Naive thymus-derived CD4-positive, alpha-beta T cell (primary cell): ENCODE data around the gene ADRA2C. TPM values are rescaled to one million over a fixed set of nuclear protein-coding genes. Genes with fewer than 3 reads are reported as not detected.
A peak's percentile ranks its signal among the peaks of the same experiment; 100 is the strongest.

ENCODE experiments used
- ATAC-seq: fragments of 150-1000 bp; cut with Tn5 transposase; 2 replicates; pipeline ENCODE4 v1.10.0; 2021; ENCODE audit warnings: mild to moderate bottlenecking, moderate library complexity
- CTCF ChIA-PET: fragments of 350-600 bp; sonication (Branson Sonifier 250); formaldehyde crosslinking; loops from one replicate; lab custom pipeline; 2021; ENCODE audit warnings: antibody characterized with exemption; lab: Charles Lee
- POLR2A ChIA-PET: fragments of 350-600 bp; sonication (Branson Sonifier 250); formaldehyde crosslinking; loops from one replicate; lab custom pipeline; 2021; ENCODE audit warnings: antibody characterized with exemption, inconsistent platforms; lab: Charles Lee
- DNase-seq, 9 donors: peaks; one replicate each; pipeline versions ENCODE4 v3.0.0 to v3.0.0-alpha.2; 2020 to 2022; ENCODE audit warnings: mixed read lengths in 1 of 9
- H3K27ac ChIP-seq: one replicate; pipeline ENCODE4 v1.7.0; 2013; ENCODE audit warnings: mild to moderate bottlenecking, low read depth, low read length, moderate library complexity
- H3K27me3 ChIP-seq, 2 donors: one replicate each; pipeline ENCODE4 v1.7.0; 2013; ENCODE audit warnings: low read length in 2 of 2, mild to moderate bottlenecking in 2 of 2, moderate library complexity in 2 of 2; ENCODE audit not compliant: control insufficient read depth in 2 of 2, insufficient read depth in 2 of 2
- H3K36me3 ChIP-seq, 3 experiments: 1 replicate in 2 of 3; 2 replicates in 1 of 3; pipeline ENCODE4 v1.7.0; 2013; ENCODE audit warnings: low read length in 3 of 3, mild to moderate bottlenecking in 3 of 3, moderate library complexity in 1 of 3; ENCODE audit not compliant: insufficient read depth in 3 of 3, control insufficient read depth in 2 of 3
- H3K4me1 ChIP-seq, 2 donors: one replicate each; pipeline ENCODE4 v1.7.0; 2013; ENCODE audit warnings: low read length in 2 of 2, mild to moderate bottlenecking in 2 of 2, moderate library complexity in 1 of 2; ENCODE audit not compliant: control insufficient read depth in 2 of 2, insufficient read depth in 2 of 2
- H3K4me3 ChIP-seq: 2 replicates; pipeline ENCODE4 v1.7.0; 2013; ENCODE audit warnings: mild to moderate bottlenecking, low read length
- H3K9me3 ChIP-seq, 3 experiments: 1 replicate in 2 of 3; 2 replicates in 1 of 3; pipeline ENCODE4 v1.7.0; 2013; ENCODE audit warnings: low read length in 3 of 3; ENCODE audit not compliant: control insufficient read depth in 2 of 3
- H3K27ac Mint-ChIP-seq, 9 donors: one replicate each; pipeline ENCODE4 v1.8.0; 2020 to 2022; ENCODE audit warnings: mixed read lengths in 9 of 9, mild to moderate bottlenecking in 8 of 9, moderate library complexity in 5 of 9, inconsistent platforms in 2 of 9
- H3K27me3 Mint-ChIP-seq, 5 donors: one replicate each; pipeline ENCODE4 v1.8.0; 2021 to 2022; ENCODE audit warnings: mixed read lengths in 5 of 5, mild to moderate bottlenecking in 1 of 5
- H3K36me3 Mint-ChIP-seq, 5 donors: one replicate each; pipeline ENCODE4 v1.8.0; 2020 to 2022; ENCODE audit warnings: mixed read lengths in 5 of 5, mild to moderate bottlenecking in 3 of 5, inconsistent platforms in 1 of 5
- H3K4me1 Mint-ChIP-seq, 7 donors: one replicate each; pipeline ENCODE4 v1.8.0; 2020 to 2022; ENCODE audit warnings: mixed read lengths in 7 of 7, mild to moderate bottlenecking in 3 of 7, inconsistent platforms in 1 of 7
- H3K4me3 Mint-ChIP-seq, 10 donors: one replicate each; pipeline ENCODE4 v1.8.0; 2020 to 2022; ENCODE audit warnings: mild to moderate bottlenecking in 10 of 10, mixed read lengths in 10 of 10, moderate library complexity in 6 of 10, inconsistent platforms in 2 of 10
- H3K9me3 Mint-ChIP-seq, 11 donors: one replicate each; pipeline ENCODE4 v1.8.0; 2020 to 2022; ENCODE audit warnings: mixed read lengths in 11 of 11, mild to moderate bottlenecking in 4 of 11, inconsistent platforms in 1 of 11, moderate library complexity in 1 of 11
- intact Hi-C, 2 donors: fragments of 100-400 bp; cut with micrococcal nuclease; formaldehyde crosslinking; loops; one replicate each; pipeline ENCODE4 v1.15.1; 2023
- polyA plus RNA-seq, 2 donors: library from polyadenylated mRNA; unstranded; fragments of 300-500 nt; fragmentation: Illumina TruSeq; gene quantifications; one replicate each; pipeline ENCODE4 v1.2.3, GENCODE V29; 2021
- total RNA-seq, 6 experiments: library from RNA in 5 of 6; stranded (reverse) in 5 of 6; gene quantifications; 1 replicate in 5 of 6; 2 replicates in 1 of 6; pipeline ENCODE4 v1.2.3 and lab custom pipeline; 2021 to 2026

ADRA2C gene
- total and polyA plus RNA-seq, 7 experiments from 2014 or later: not detected

DNA sequence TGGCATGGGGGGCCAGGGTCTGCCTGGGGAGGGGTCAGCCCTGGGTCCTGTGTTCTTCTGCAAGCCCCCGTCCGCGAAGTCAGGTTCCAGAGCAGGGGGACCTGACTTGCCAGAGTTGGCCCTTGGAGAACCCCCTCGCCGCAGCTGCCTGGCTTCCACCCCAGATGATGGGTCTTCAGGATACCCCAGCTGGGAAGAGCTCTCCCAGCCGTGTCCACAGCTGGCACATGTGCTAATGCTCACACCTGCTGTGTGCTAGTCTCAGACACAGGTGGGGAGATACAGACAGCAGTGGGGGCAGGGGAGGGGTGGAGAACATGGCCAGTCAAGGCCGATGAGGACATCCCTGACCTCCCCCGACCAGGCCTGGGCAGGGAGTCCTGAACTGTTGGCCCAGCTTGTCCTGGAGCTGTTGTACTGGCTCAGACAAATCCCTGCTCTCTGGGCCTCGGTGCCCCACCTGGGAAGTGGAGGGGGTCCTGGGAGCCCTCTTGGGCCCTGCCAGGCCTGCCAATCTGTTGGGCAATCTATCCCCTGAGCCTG is 3.5 kb downstream of the ADRA2C start:
- no peak overlapping the region for H3K4me3 ChIP-seq
- DNase-seq (no peak), ATAC-seq (no peak)
- intact Hi-C loops: no loop called here
- Mint-ChIP-seq H3K27me3 (peaks cover 9 to 27% (median 15%) of the 10 kb centered on the region in 5 donors), H3K27ac (no peak overlapping the region), H3K4me1 (peaks cover 3 to 15% (median 5%) of the 10 kb centered on the region in 7 donors), H3K9me3 (peaks cover 0 to 5% (median 0%) of the 10 kb centered on the region in 11 donors), H3K4me3 (no peak overlapping the region), H3K36me3 (peaks cover 0 to 4% (median 0%) of the 10 kb centered on the region in 5 donors)
- CTCF ChIA-PET: no interaction called here
- H3K36me3 ChIP-seq: no peaks in the 10 kb centered on the region
- H3K9me3 ChIP-seq: no peaks in the 10 kb centered on the region
- no peak overlapping the region for H3K27ac ChIP-seq
- peaks cover 0 to 2% of the 10 kb centered on the region in 2 donors for H3K27me3 ChIP-seq
- H3K4me1 ChIP-seq: no peaks in the 10 kb centered on the region
- POLR2A ChIA-PET: no interaction called here

GRCh38 chr4:3770323-3771163 is 4.4 kb downstream of the ADRA2C start:
- peaks cover 3 to 10% (median 5%) of the 10 kb centered on the region in 7 donors for H3K4me1 Mint-ChIP-seq
- no peaks in the 10 kb centered on the region for H3K4me1 ChIP-seq
- peaks cover 0 to 4% (median 0%) of the 10 kb centered on the region in 5 donors for H3K36me3 Mint-ChIP-seq
- H3K9me3 ChIP-seq: no peaks in the 10 kb centered on the region
- peaks cover 9 to 27% (median 15%) of the 10 kb centered on the region in 5 donors for H3K27me3 Mint-ChIP-seq
- H3K27me3 ChIP-seq: peaks cover 0 to 2% of the 10 kb centered on the region in 2 donors
- no peak overlapping the region for H3K4me3 ChIP-seq
- no peak for ATAC-seq
- ChIA-PET CTCF (no interaction called here), POLR2A (no interaction called here)
- intact Hi-C loops: no loop called here
- no peaks in the 10 kb centered on the region for H3K36me3 ChIP-seq
- peaks cover 0 to 5% (median 0%) of the 10 kb centered on the region in 11 donors for H3K9me3 Mint-ChIP-seq
- no peak overlapping the region for H3K4me3 Mint-ChIP-seq
- no peak overlapping the region for H3K27ac Mint-ChIP-seq
- no peak overlapping the region for H3K27ac ChIP-seq
- no peak for DNase-seq

- H3K36me3 Mint-ChIP-seq: peaks cover 0 to 4% (median 0%) of the 10 kb centered on the region in 5 donors
- ATAC-seq (no peak), DNase-seq (no peak)
- intact Hi-C loops: no loop called here
- peaks cover 9 to 27% (median 15%) of the 10 kb centered on the region in 5 donors for H3K27me3 Mint-ChIP-seq
- no peak overlapping the region for H3K4me3 Mint-ChIP-seq
- no peaks in the 10 kb centered on the region for H3K4me1 ChIP-seq
- no peaks in the 10 kb centered on the region for H3K36me3 ChIP-seq
- H3K4me1 Mint-ChIP-seq: peaks cover 3 to 10% (median 5%) of the 10 kb centered on the region in 7 donors
- H3K9me3 Mint-ChIP-seq: peaks cover 0 to 5% (median 0%) of the 10 kb centered on the region in 11 donors
- H3K9me3 ChIP-seq: no peaks in the 10 kb centered on the region
- H3K27ac ChIP-seq: no peak overlapping the region
- ChIA-PET POLR2A (no interaction called here), CTCF (no interaction called here)
- peaks cover 0 to 2% of the 10 kb centered on the region in 2 donors for H3K27me3 ChIP-seq
- no peak overlapping the region for H3K27ac Mint-ChIP-seq
- H3K4me3 ChIP-seq: no peak overlapping the region
These were observed 5.1 kb downstream of the ADRA2C start for GRCh38 chr4:3771164-3771809.

DNA sequence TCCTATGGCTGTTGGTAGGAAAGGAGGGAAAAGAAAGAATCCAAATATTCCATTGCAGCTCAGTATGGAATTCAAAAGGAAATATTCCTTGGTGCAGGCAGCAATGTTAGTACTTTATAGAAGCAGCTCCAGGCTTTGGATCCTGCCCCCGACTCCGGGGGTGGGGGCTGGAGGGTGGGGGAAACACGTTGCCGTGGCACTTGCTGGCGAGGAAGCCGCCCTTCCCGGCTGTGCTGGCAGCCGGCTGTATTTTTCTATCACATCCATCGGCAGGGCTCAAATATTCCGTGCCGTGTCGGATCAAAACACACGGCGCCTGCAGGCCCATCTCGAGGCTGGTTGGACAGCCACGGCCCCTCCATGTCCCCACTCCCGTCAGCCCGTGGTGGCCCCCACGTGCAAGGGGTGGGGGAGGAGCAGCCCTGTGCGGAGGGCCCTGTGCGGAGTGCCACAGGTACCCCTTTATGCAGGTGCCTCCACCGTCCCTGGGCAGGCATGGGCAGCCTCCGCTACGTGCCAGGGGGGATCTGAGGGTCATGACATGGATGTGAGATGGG is 5.8 kb downstream of the ADRA2C start:
- Mint-ChIP-seq H3K27me3 (peaks cover 5 to 22% (median 11%) of the 10 kb centered on the region in 5 donors), H3K9me3 (peaks cover 0 to 5% (median 0%) of the 10 kb centered on the region in 11 donors), H3K27ac (no peak overlapping the region), H3K4me3 (no peak overlapping the region), H3K4me1 (peaks cover 0 to 6% (median 5%) of the 10 kb centered on the region in 7 donors), H3K36me3 (peaks cover 0 to 4% (median 0%) of the 10 kb centered on the region in 5 donors)
- POLR2A ChIA-PET: no interaction called here
- ATAC-seq (no peak), DNase-seq (no peak)
- H3K36me3 ChIP-seq: no peaks in the 10 kb centered on the region
- H3K9me3 ChIP-seq: no peaks in the 10 kb centered on the region
- no peaks in the 10 kb centered on the region for H3K4me1 ChIP-seq
- CTCF ChIA-PET: no interaction called here
- intact Hi-C loops: no loop called here
- no peak overlapping the region for H3K27ac ChIP-seq
- no peak overlapping the region for H3K4me3 ChIP-seq
- H3K27me3 ChIP-seq: peaks cover 0 to 2% of the 10 kb centered on the region in 2 donors

- intact Hi-C loops: no loop called here
These were observed 6.4 kb downstream of the ADRA2C start for GRCh38 chr4:3772632-3773031.

GRCh38 chr4:3773552-3774001 is 7.4 kb downstream of the ADRA2C start:
- Histone ChIP-seq H3K27ac (no peak overlapping the region), H3K4me1 (no peaks in the 10 kb centered on the region), H3K27me3 (no peaks in the 10 kb centered on the region), H3K4me3 (no peak overlapping the region), H3K9me3 (no peaks in the 10 kb centered on the region), H3K36me3 (no peaks in the 10 kb centered on the region)
- no peak overlapping the region for H3K4me3 Mint-ChIP-seq
- no peaks in the 10 kb centered on the region for H3K4me1 Mint-ChIP-seq
- H3K36me3 Mint-ChIP-seq: no peaks in the 10 kb centered on the region
- ATAC-seq (no peak), DNase-seq (no peak)
- CTCF ChIA-PET: no interaction called here
- H3K27me3 Mint-ChIP-seq: peaks cover 0 to 14% (median 9%) of the 10 kb centered on the region in 5 donors
- POLR2A ChIA-PET: no interaction called here
- H3K27ac Mint-ChIP-seq: no peak overlapping the region
- intact Hi-C loops: no loop called here
- peaks cover 0 to 4% (median 0%) of the 10 kb centered on the region in 11 donors for H3K9me3 Mint-ChIP-seq

More at GRCh38 chr4:3772632-3773031, 6.4 kb downstream of the ADRA2C start:
- DNase-seq (no peak), ATAC-seq (no peak)
- peaks cover 6 to 18% (median 8%) of the 10 kb centered on the region in 5 donors for H3K27me3 Mint-ChIP-seq
- H3K9me3 Mint-ChIP-seq: peaks cover 0 to 4% (median 0%) of the 10 kb centered on the region in 11 donors
- Histone ChIP-seq H3K4me1 (no peaks in the 10 kb centered on the region), H3K4me3 (no peak overlapping the region), H3K36me3 (no peaks in the 10 kb centered on the region), H3K27ac (no peak overlapping the region), H3K9me3 (no peaks in the 10 kb centered on the region), H3K27me3 (peaks cover 0 to 2% of the 10 kb centered on the region in 2 donors)
- H3K27ac Mint-ChIP-seq: peak overlapping the region in 1 of 9 donors; percentile 20
- peaks cover 0 to 2% (median 0%) of the 10 kb centered on the region in 5 donors for H3K36me3 Mint-ChIP-seq
- ChIA-PET POLR2A (no interaction called here), CTCF (no interaction called here)
- H3K4me3 Mint-ChIP-seq: no peak overlapping the region
- peaks cover 0 to 3% (median 2%) of the 10 kb centered on the region in 7 donors for H3K4me1 Mint-ChIP-seq
